ENCODE results near the gene TMEM98. TPM values are rescaled to one million over a fixed set of nuclear protein-coding genes. Genes with fewer than 3 reads are reported as not detected.

The TMEM98 gene
- total RNA-seq, 4 donors from 2014 or later, result 1.7 to 8.0 (median 6.7) TPM

DNA sequence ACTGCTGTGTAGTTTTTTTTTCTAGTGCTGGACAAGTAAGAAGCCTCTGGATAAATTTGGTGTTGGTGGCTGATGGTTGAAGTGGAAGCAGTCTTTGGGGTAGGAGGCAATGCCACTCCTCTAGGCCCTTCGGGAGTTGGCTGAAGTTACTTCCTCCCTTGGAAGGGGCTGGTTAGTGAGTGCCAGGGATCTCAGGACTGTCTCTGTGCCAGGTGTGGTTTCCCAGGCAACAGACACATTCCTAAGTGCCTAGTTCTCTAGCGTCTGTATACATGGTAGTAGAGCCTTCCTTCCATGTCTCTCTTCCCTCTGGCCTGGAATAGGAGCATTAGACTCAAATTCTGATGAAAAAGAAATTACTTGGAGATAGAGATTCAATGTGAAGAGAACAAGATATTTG, 15.3 kb downstream of the TMEM98 start:
- intact Hi-C loops (cut with DNase I; ENCODE audit: low total_unique reads) (no loop called here), in situ Hi-C loops (cut with MboI; ENCODE audit: low sequenced_read_pairs in 4 of 4) (no loop called here)
- H3K4me1 ChIP-seq, result no peaks in the 10 kb centered on the region
- H3K9me3 ChIP-seq, result no peaks in the 10 kb centered on the region
- no peak for DNase-seq
- TF ChIP-seq, protein P1, sequence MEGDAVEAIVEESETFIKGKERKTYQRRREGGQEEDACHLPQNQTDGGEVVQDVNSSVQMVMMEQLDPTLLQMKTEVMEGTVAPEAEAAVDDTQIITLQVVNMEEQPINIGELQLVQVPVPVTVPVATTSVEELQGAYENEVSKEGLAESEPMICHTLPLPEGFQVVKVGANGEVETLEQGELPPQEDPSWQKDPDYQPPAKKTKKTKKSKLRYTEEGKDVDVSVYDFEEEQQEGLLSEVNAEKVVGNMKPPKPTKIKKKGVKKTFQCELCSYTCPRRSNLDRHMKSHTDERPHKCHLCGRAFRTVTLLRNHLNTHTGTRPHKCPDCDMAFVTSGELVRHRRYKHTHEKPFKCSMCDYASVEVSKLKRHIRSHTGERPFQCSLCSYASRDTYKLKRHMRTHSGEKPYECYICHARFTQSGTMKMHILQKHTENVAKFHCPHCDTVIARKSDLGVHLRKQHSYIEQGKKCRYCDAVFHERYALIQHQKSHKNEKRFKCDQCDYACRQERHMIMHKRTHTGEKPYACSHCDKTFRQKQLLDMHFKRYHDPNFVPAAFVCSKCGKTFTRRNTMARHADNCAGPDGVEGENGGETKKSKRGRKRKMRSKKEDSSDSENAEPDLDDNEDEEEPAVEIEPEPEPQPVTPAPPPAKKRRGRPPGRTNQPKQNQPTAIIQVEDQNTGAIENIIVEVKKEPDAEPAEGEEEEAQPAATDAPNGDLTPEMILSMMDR (IDR thresholded peaks at IDR 0.05 in 4 of 5, conservative IDR thresholded peaks at IDR 0.05 in 1 of 5), result no peak
- TF ChIP-seq POLR2A (IDR thresholded peaks at IDR 0.05), result no peak
- no peaks in the 10 kb centered on the region for H3K36me3 ChIP-seq
- no peak overlapping the region for H3K4me3 ChIP-seq
- H3K27me3 ChIP-seq, result no peaks in the 10 kb centered on the region
- no peak overlapping the region for H3K27ac ChIP-seq
- no peak for ATAC-seq

DNA sequence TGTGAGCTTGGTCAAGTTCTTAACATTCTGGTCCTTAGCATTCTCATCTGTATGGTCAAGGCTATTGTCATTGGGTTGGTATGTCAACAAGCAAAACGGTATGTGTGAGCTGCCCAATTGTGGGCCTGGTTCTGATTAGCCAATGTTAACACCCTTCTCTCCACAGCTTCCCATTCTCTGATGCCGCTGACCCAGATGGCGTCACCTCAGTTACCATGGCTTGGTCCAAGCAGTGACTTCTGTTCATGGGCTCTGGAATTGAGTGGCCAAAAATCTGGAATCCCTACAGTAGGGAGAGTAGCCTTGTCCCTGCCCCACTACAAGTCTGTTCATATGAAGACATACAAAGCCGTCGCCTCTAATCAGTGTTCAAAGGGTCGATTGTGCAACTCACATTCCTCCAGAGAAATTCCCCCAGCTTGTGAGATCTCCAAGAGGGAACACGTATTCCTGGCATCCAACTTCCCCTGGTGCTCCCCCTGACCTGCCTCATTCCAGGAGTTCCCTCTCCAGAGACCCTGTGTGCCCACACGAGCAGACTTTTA, 15.8 kb downstream of the TMEM98 start:
- no peaks in the 10 kb centered on the region for H3K4me1 ChIP-seq
- TF ChIP-seq, protein P1 (IDR thresholded peaks at IDR 0.05 in 4 of 5, conservative IDR thresholded peaks at IDR 0.05 in 1 of 5), result no peak
- no peak for TF ChIP-seq POLR2A (IDR thresholded peaks at IDR 0.05)
- ATAC-seq (peak in 1 of 2 donors; percentile 33), DNase-seq (no peak)
- H3K4me3 ChIP-seq, result no peak overlapping the region
- intact Hi-C loops (cut with DNase I; ENCODE audit: low total_unique reads), result no loop called here
- no peaks in the 10 kb centered on the region for H3K9me3 ChIP-seq
- H3K27ac ChIP-seq, result no peak overlapping the region
- H3K27me3 ChIP-seq, result no peaks in the 10 kb centered on the region
- in situ Hi-C loops (cut with MboI; ENCODE audit: low sequenced_read_pairs in 4 of 4), result no loop called here
- no peaks in the 10 kb centered on the region for H3K36me3 ChIP-seq

DNA sequence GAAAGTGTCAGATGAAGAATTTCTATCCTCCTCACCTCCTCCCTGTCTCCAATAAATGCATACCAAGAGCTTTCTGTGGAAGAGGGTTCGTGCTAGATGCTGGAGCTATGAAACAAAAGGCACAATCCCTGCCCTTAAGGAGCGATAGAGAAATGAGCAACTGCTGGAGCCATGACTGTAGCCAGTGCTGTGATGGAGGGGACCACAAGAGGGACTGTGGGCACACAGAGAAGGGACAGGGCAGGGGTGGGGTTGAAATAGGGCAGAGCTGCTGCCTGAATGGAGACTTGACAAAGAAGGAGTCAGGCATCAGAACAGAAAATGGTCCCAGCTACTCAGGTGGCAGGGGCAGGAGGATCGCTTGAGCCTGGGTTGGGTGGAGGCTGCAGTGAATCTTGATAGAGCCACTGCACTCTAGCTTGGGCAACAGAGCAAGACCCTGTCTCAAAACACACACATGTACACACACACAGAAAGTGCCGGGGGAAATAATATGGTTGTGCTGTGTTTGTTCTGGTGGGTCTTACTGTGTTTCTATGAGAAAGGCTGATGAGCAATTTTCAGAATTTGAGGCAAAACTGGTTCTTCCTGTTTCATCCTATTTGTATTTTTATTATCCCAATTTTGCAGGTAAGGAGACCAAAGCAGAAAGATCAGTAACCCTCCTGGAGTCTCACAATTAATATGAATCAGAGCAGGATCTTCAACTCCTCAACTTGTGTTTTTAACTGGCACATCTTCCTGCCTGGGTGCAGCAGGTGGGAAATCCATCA, 16.5 kb downstream of the TMEM98 start:
- no peak for TF ChIP-seq POLR2A (IDR thresholded peaks at IDR 0.05)
- TF ChIP-seq, protein P1 (IDR thresholded peaks at IDR 0.05 in 4 of 5, conservative IDR thresholded peaks at IDR 0.05 in 1 of 5), result no peak
- in situ Hi-C loops (cut with MboI; ENCODE audit: low sequenced_read_pairs in 4 of 4) (no loop called here), intact Hi-C loops (cut with DNase I; ENCODE audit: low total_unique reads) (no loop called here)
- DNase-seq (no peak), ATAC-seq (no peak)
- no peak overlapping the region for H3K27ac ChIP-seq
- no peaks in the 10 kb centered on the region for H3K36me3 ChIP-seq
- H3K4me3 ChIP-seq, result no peak overlapping the region
- no peaks in the 10 kb centered on the region for H3K9me3 ChIP-seq
- H3K27me3 ChIP-seq, result no peaks in the 10 kb centered on the region
- no peaks in the 10 kb centered on the region for H3K4me1 ChIP-seq

DNA sequence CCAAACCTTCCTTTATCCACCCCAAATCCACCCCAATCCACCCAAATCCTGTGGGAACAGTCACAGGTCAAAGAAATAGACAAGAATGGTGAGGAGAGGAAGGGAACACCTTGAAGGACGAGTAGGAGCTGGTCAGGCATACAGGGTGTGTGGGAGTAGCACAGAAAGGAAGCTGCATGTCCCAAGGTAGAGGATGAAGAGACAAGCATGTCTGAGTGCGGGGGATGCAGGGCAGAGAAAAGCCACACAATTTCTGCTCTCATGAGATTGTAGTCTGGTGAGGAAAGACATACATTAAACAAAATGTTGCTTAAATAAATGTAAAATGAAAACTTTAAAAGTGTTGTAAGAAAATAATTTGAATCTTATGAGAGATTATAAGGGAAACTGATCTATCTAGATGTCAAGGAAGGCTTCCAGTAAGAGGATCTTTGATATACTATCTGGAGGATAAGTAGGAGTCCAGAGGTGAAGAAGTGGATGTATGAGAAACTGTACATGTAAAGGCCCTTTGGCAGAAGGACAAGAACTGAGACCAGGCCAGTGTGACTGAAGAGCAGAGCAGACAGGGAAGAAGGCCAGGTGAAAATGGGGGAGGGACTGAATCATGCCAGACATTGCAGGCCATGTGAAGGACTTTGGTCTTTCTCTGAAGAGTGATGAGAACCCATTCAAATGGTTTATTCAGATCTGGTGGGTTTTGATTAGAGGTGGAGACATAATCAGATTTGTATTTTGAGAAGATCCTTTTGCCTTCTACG, 18.6 kb downstream of the TMEM98 start:
- no peaks in the 10 kb centered on the region for H3K9me3 ChIP-seq
- H3K27me3 ChIP-seq, result no peaks in the 10 kb centered on the region
- H3K4me3 ChIP-seq, result no peak overlapping the region
- H3K27ac ChIP-seq, result no peak overlapping the region
- no peaks in the 10 kb centered on the region for H3K36me3 ChIP-seq
- ATAC-seq (no peak), DNase-seq (no peak)
- H3K4me1 ChIP-seq, result no peaks in the 10 kb centered on the region
- intact Hi-C loops (cut with DNase I; ENCODE audit: low total_unique reads) (no loop called here), in situ Hi-C loops (cut with MboI; ENCODE audit: low sequenced_read_pairs in 4 of 4) (no loop called here)
- TF ChIP-seq POLR2A (IDR thresholded peaks at IDR 0.05), result no peak
- TF ChIP-seq, protein P1 (IDR thresholded peaks at IDR 0.05 in 4 of 5, conservative IDR thresholded peaks at IDR 0.05 in 1 of 5), result no peak

Measured in gastrocnemius medialis (tissue), 4 donors.